NCI-H146 treated with DMSO at 0.1 percent for 48 hours (cell line): ENCODE measurements around the gene IER3.

Source experiments
- DNase-seq: peaks from one replicate; lab custom pipeline; 2025; ENCODE audit not compliant: unreplicated experiment; lab: John Stamatoyannopoulos, UW

Gene IER3

GRCh38 chr6:30749554-30750378 lies 5.4 kb upstream of the IER3 start:
- DNase-seq: no peak

- no peak for DNase-seq
These were observed 4.6 kb upstream of the IER3 start for GRCh38 chr6:30748851-30749540.

- no peak for DNase-seq
These were observed 3.8 kb upstream of the IER3 start for GRCh38 chr6:30747902-30748769.

- DNase-seq: no peak
These were observed 2.9 kb upstream of the IER3 start for GRCh38 chr6:30747300-30747687.

GRCh38 chr6:30743099-30744053 lies 971 bp downstream of the IER3 start:
- no peak for DNase-seq

- peak; percentile 78 for DNase-seq
These were observed 1.8 kb downstream of the IER3 start, which contains the start of gene FLOT1 for GRCh38 chr6:30742316-30743098. Gene FLOT1, minus strand, starts transcription at chr6:30742687. Its CDS starts 498 bp downstream, at chr6:30742189.

- DNase-seq: no peak
These were observed 2.5 kb downstream of the IER3 start for GRCh38 chr6:30741789-30742315.

GRCh38 chr6:30741063-30741779 lies 3.1 kb downstream of the IER3 start:
- no peak for DNase-seq

- DNase-seq: no peak
These were observed 3.8 kb downstream of the IER3 start for GRCh38 chr6:30740540-30740870.

- DNase-seq: no peak
These were observed 5.8 kb downstream of the IER3 start for GRCh38 chr6:30738532-30738931.

- DNase-seq: no peak
These were observed 8.6 kb downstream of the IER3 start for GRCh38 chr6:30735668-30736314.

- no peak for DNase-seq
These were observed 12.0 kb downstream of the IER3 start for GRCh38 chr6:30732237-30732943.

GRCh38 chr6:30730601-30731435 lies 13.5 kb downstream of the IER3 start:
- peak; percentile 73 for DNase-seq

GRCh38 chr6:30727920-30728553 lies 16.3 kb downstream of the IER3 start:
- DNase-seq: no peak

GRCh38 chr6:30726506-30727413 lies 17.6 kb downstream of the IER3 start:
- DNase-seq: no peak
